ENCODE measurements around the gene CLC.

Gene CLC

GRCh38 chr19:39681416-39681815, 56.4 kb downstream of the CLC start:
- ATAC-seq: no peak
- no peak for TF ChIP-seq CSDC2 (CRISPR knock-in tag; IDR thresholded peaks at IDR 0.05)
- no peak for TF ChIP-seq PPARA (CRISPR knock-in tag; IDR thresholded peaks at IDR 0.05; ENCODE audit: borderline replicate concordance)
- no peak for TF ChIP-seq ZNF8 (CRISPR knock-in tag; IDR thresholded peaks at IDR 0.05)
- TF ChIP-seq ZC3H10 (CRISPR knock-in tag; IDR thresholded peaks at IDR 0.05): no peak
- TF ChIP-seq CSRNP3 (CRISPR knock-in tag; IDR thresholded peaks at IDR 0.05): no peak
- TF ChIP-seq TOX (CRISPR knock-in tag; IDR thresholded peaks at IDR 0.05; ENCODE audit: borderline replicate concordance): no peak
- TF ChIP-seq ZNF70 (CRISPR knock-in tag; IDR thresholded peaks at IDR 0.05): no peak
- no peak for TF ChIP-seq ISL1 (CRISPR knock-in tag; IDR thresholded peaks at IDR 0.05)
